Chondrocyte (in vitro differentiated cells): Measurements from ENCODE around the gene DCP2. TPM values are rescaled to one million over a fixed set of nuclear protein-coding genes. Genes with fewer than 3 reads are reported as not detected.
"Not testable (repeated sequence)": the region's sequence is repeated elsewhere in the genome, so short reads cannot be mapped to it uniquely, and the experiment has no call there.

Experiments
- DNase-seq: peaks from one replicate; pipeline ENCODE4 v3.0.0; 2021; ENCODE audit warnings: mixed read lengths, low spot score
- H3K27ac Mint-ChIP-seq: one replicate; pipeline ENCODE4 v1.8.0; 2021; ENCODE audit warnings: mild to moderate bottlenecking, moderate library complexity, mixed read lengths; ENCODE audit not compliant: unreplicated experiment
- H3K27me3 Mint-ChIP-seq: 2 replicates; pipeline ENCODE4 v1.8.0; 2021; ENCODE audit warnings: low read depth, mixed read lengths
- H3K36me3 Mint-ChIP-seq: 2 replicates; pipeline ENCODE4 v1.8.0; 2021; ENCODE audit warnings: low read depth, mixed read lengths
- H3K4me1 Mint-ChIP-seq: 2 replicates; pipeline ENCODE4 v1.8.0; 2021; ENCODE audit warnings: low read depth, mild to moderate bottlenecking, mixed read lengths
- H3K4me3 Mint-ChIP-seq: one replicate; pipeline ENCODE4 v1.8.0; 2021; ENCODE audit warnings: mild to moderate bottlenecking, moderate library complexity, mixed read lengths; ENCODE audit not compliant: unreplicated experiment
- H3K9me3 Mint-ChIP-seq: 2 replicates; pipeline ENCODE4 v1.8.0; 2021; ENCODE audit warnings: low read depth, mixed read lengths
- CTCF ChIP-seq: fragments of 200-600 bp; sonication (generic); IDR thresholded peaks from 2 replicates; pipeline ENCODE4 v1.5.0; 2021; ENCODE audit warnings: antibody characterized with exemption, mild to moderate bottlenecking, moderate library complexity
- total RNA-seq: library from RNA; stranded (reverse); gene quantifications from 3 replicates; pipeline ENCODE4 v1.2.1, GENCODE V29; 2021

The DCP2 gene
- total RNA-seq, 1 donor from 2014 or later: 40.1 TPM

GRCh38 chr5:112960315-112960714, 16.3 kb upstream of the DCP2 start:
- H3K9me3 Mint-ChIP-seq: no peaks in the 10 kb centered on the region
- H3K27ac Mint-ChIP-seq: peak overlapping the region; percentile 85
- H3K4me1 Mint-ChIP-seq: peaks cover 56% of the 10 kb centered on the region
- no peaks in the 10 kb centered on the region for H3K36me3 Mint-ChIP-seq
- no peak for TF ChIP-seq CTCF
- no peak for DNase-seq
- H3K27me3 Mint-ChIP-seq: no peaks in the 10 kb centered on the region
- H3K4me3 Mint-ChIP-seq: no peak overlapping the region

GRCh38 chr5:112960863-112961504, 15.6 kb upstream of the DCP2 start:
- H3K4me1 Mint-ChIP-seq: peaks cover 56% of the 10 kb centered on the region
- no peaks in the 10 kb centered on the region for H3K36me3 Mint-ChIP-seq
- DNase-seq: no peak
- no peaks in the 10 kb centered on the region for H3K27me3 Mint-ChIP-seq
- no peaks in the 10 kb centered on the region for H3K9me3 Mint-ChIP-seq
- no peak for TF ChIP-seq CTCF
- H3K27ac Mint-ChIP-seq: no peak overlapping the region
- no peak overlapping the region for H3K4me3 Mint-ChIP-seq

GRCh38 chr5:112963374-112963733, 13.2 kb upstream of the DCP2 start:
- not testable (repeated sequence) for DNase-seq, H3K27me3 Mint-ChIP-seq, H3K36me3 Mint-ChIP-seq, H3K9me3 Mint-ChIP-seq, H3K4me3 Mint-ChIP-seq
- peak overlapping the region; percentile 88 for H3K27ac Mint-ChIP-seq
- peaks cover 42% of the 10 kb centered on the region for H3K4me1 Mint-ChIP-seq

- no peaks in the 10 kb centered on the region for H3K36me3 Mint-ChIP-seq
- H3K4me3 Mint-ChIP-seq: no peak overlapping the region
- no peak for TF ChIP-seq CTCF
- no peaks in the 10 kb centered on the region for H3K27me3 Mint-ChIP-seq
- no peak for DNase-seq
- H3K4me1 Mint-ChIP-seq: peaks cover 17% of the 10 kb centered on the region
- no peak overlapping the region for H3K27ac Mint-ChIP-seq
- no peaks in the 10 kb centered on the region for H3K9me3 Mint-ChIP-seq
These were observed 10.8 kb upstream of the DCP2 start for GRCh38 chr5:112965733-112966306.

GRCh38 chr5:112967520-112968083, 9.0 kb upstream of the DCP2 start:
- Mint-ChIP-seq H3K27me3 (no peaks in the 10 kb centered on the region), H3K4me3 (no peak overlapping the region), H3K9me3 (no peaks in the 10 kb centered on the region), H3K27ac (no peak overlapping the region), H3K36me3 (no peaks in the 10 kb centered on the region), H3K4me1 (peaks cover 15% of the 10 kb centered on the region)
- no peak for TF ChIP-seq CTCF
- no peak for DNase-seq
